Body of pancreas (tissue), 4 donors: ENCODE measurements around the gene BANP.

Source experiments
- POLR2A ChIP-seq, 3 donors: fragments of 450-650 bp; IDR thresholded peaks; one replicate each; pipeline ENCODE4 v1.6.1; 2016; ENCODE audit warnings: antibody characterized with exemption in 3 of 3, mild to moderate bottlenecking in 2 of 3
- TF ChIP-seq, protein P1 (sequence below), 7 experiments: fragments of 450-650 bp in 4 of 7; fragments of 200-600 bp in 3 of 7; sonication (generic) in 3 of 7; IDR thresholded peaks; one replicate each; pipeline ENCODE4 v1.5.1; 2016 to 2019; ENCODE audit warnings: antibody characterized with exemption in 7 of 7

DNA sequence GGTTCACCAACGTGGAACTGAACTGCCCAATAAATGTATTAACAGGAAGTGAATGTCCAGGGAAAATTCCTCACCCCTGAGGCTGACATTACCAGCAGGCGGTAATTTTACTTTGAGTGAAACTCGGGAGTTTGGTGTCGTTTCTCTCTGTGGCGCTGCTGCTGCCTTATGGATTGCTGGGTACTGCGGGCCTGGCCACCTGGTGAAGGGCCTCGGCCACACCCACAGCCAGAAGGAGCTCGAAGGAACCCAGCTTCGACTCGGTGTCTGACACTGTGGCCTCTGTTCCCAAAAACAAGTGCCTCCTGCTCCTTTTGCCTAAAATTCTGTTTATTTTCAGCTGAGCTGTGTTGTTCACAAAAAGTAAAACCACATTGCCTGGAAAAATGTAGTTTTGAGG, 115.0 kb downstream of the BANP start:
- TF ChIP-seq, protein P1, sequence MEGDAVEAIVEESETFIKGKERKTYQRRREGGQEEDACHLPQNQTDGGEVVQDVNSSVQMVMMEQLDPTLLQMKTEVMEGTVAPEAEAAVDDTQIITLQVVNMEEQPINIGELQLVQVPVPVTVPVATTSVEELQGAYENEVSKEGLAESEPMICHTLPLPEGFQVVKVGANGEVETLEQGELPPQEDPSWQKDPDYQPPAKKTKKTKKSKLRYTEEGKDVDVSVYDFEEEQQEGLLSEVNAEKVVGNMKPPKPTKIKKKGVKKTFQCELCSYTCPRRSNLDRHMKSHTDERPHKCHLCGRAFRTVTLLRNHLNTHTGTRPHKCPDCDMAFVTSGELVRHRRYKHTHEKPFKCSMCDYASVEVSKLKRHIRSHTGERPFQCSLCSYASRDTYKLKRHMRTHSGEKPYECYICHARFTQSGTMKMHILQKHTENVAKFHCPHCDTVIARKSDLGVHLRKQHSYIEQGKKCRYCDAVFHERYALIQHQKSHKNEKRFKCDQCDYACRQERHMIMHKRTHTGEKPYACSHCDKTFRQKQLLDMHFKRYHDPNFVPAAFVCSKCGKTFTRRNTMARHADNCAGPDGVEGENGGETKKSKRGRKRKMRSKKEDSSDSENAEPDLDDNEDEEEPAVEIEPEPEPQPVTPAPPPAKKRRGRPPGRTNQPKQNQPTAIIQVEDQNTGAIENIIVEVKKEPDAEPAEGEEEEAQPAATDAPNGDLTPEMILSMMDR (IDR thresholded peaks at IDR 0.05): no peak
- no peak for TF ChIP-seq POLR2A (IDR thresholded peaks at IDR 0.05)
